SU-DHL-6 (cell line): ENCODE results near the gene LEP.

Source experiments
- CTCF ChIP-seq: fragments of 200-600 bp; sonication (generic); IDR thresholded peaks from one replicate; pipeline ENCODE4 v1.5.1; 2017; ENCODE audit warnings: antibody characterized with exemption, mild to moderate bottlenecking, low read length, moderate library complexity; ENCODE audit not compliant: insufficient read depth, poor library complexity, severe bottlenecking
- EZH2phosphoT487 ChIP-seq: fragments of 200-600 bp; sonication (generic), shearing (Covaris generic); conservative IDR thresholded peaks from 2 replicates; pipeline ENCODE4 v1.6.1; 2018; ENCODE audit warnings: mild to moderate bottlenecking, antibody characterized with exemption, low read length, moderate library complexity, mixed read lengths

GRCh38 chr7:128268233-128268632, 27.2 kb downstream of the LEP start:
- TF ChIP-seq CTCF, result no peak
- TF ChIP-seq EZH2phosphoT487, result no peak
